NCI-H2196 (cell line): ENCODE data around the gene VPS45.
A peak's percentile ranks its signal among the peaks of the same experiment; 100 is the strongest.

Experiments used
- DNase-seq: peaks from one replicate; lab custom pipeline; 2025; ENCODE audit not compliant: unreplicated experiment; lab: John Stamatoyannopoulos, UW

VPS45 gene

GRCh38 chr1:150156868-150157603 lies 89.5 kb downstream of the VPS45 start:
- DNase-seq, result no peak

GRCh38 chr1:150159550-150159949 lies 92.0 kb downstream of the VPS45 start:
- DNase-seq, result no peak

- no peak for DNase-seq
Measured at GRCh38 chr1:150160964-150161621, 93.5 kb downstream of the VPS45 start.

GRCh38 chr1:150161747-150162581 lies 94.4 kb downstream of the VPS45 start:
- peak; percentile 9 for DNase-seq

GRCh38 chr1:150162582-150162861 lies 94.9 kb downstream of the VPS45 start:
- DNase-seq, result no peak

GRCh38 chr1:150162862-150163706 lies 95.5 kb downstream of the VPS45 start:
- DNase-seq, result peak; percentile 65

GRCh38 chr1:150164224-150164623 lies 96.6 kb downstream of the VPS45 start:
- DNase-seq, result no peak

- no peak for DNase-seq
Measured at GRCh38 chr1:150164779-150165178, 97.2 kb downstream of the VPS45 start.

- DNase-seq, result peak; percentile 54
Measured at GRCh38 chr1:150165622-150166612, 98.3 kb downstream of the VPS45 start.

- DNase-seq, result peak; percentile 42
Measured at GRCh38 chr1:150168960-150169601, 101.5 kb downstream of the VPS45 start.

- DNase-seq, result no peak
Measured at GRCh38 chr1:150171801-150172200, 104.2 kb downstream of the VPS45 start.

- no peak for DNase-seq
Measured at GRCh38 chr1:150173141-150173585, 105.6 kb downstream of the VPS45 start.

GRCh38 chr1:150176593-150176992 lies 109.0 kb downstream of the VPS45 start:
- no peak for DNase-seq

GRCh38 chr1:150178548-150178947 lies 111.0 kb downstream of the VPS45 start:
- no peak for DNase-seq

GRCh38 chr1:150179867-150180266 lies 112.3 kb downstream of the VPS45 start:
- no peak for DNase-seq

GRCh38 chr1:150180474-150180873 lies 112.9 kb downstream of the VPS45 start:
- no peak for DNase-seq

- no peak for DNase-seq
Measured at GRCh38 chr1:150182247-150182646, 114.7 kb downstream of the VPS45 start.

GRCh38 chr1:150183061-150183460 lies 115.5 kb downstream of the VPS45 start:
- DNase-seq, result no peak

- DNase-seq, result no peak
Measured at GRCh38 chr1:150185481-150185880, 117.9 kb downstream of the VPS45 start.
